ENCODE results near the gene ITM2C. TPM values are rescaled to one million over a fixed set of nuclear protein-coding genes. Genes with fewer than 3 reads are reported as not detected.
A peak's percentile ranks its signal among the peaks of the same experiment; 100 is the strongest.

Gene ITM2C
- polyA plus RNA-seq, 6 donors from 2014 or later: 48.3 to 120 (median 100) TPM

DNA sequence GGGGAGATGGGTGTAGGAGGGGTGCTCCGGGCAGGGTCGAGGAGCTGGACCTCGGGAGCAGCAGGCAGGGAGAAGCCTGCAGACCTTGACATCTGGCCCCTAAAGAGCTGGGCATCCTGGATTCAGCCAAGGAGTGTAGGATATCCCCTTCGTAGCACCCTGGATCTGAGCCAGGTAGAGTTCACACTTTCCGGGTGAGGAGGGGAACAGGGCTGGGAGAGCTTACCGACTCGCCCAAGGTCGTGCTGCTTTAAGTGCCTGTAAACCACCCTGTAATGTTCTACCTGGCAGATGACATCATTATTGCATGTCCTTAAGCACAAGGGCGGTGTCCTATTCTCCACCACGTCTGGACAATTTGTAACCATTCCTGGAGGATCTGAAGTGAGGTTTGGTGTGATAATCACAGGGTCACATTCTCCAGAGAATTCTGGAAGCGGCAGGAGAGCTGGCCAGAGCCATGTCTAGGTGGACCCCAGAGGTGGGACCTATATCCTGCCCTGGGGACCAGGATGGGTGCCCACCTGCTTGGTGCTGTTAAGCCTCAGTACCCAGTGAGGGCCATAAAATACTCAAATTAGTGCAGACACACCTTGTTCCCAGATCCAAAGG, 14.6 kb downstream of the ITM2C start:
- Mint-ChIP-seq H3K9me3 (no peaks in the 10 kb centered on the region), H3K4me3 (peak overlapping the region in 5 of 8 donors; percentile 37 to 64 (median 53)), H3K27me3 (no peaks in the 10 kb centered on the region), H3K36me3 (no peaks in the 10 kb centered on the region), H3K4me1 (peaks cover 37 to 48% (median 39%) of the 10 kb centered on the region in 3 donors), H3K27ac (peak overlapping the region in 4 of 6 donors; percentile 27 to 87 (median 35))
- ATAC-seq (ENCODE audit: low read depth in 2 of 2): no peak
- no peak for DNase-seq

GRCh38 chr2:230879891-230880290, 15.1 kb downstream of the ITM2C start:
- H3K27me3 Mint-ChIP-seq: no peaks in the 10 kb centered on the region
- H3K9me3 Mint-ChIP-seq: no peaks in the 10 kb centered on the region
- ATAC-seq (ENCODE audit: low read depth in 2 of 2) (no peak), DNase-seq (no peak)
- H3K4me3 Mint-ChIP-seq: no peak overlapping the region
- peak overlapping the region in 1 of 6 donors; percentile 28 for H3K27ac Mint-ChIP-seq
- H3K4me1 Mint-ChIP-seq: peaks cover 33 to 43% (median 35%) of the 10 kb centered on the region in 3 donors
- H3K36me3 Mint-ChIP-seq: no peaks in the 10 kb centered on the region

DNA sequence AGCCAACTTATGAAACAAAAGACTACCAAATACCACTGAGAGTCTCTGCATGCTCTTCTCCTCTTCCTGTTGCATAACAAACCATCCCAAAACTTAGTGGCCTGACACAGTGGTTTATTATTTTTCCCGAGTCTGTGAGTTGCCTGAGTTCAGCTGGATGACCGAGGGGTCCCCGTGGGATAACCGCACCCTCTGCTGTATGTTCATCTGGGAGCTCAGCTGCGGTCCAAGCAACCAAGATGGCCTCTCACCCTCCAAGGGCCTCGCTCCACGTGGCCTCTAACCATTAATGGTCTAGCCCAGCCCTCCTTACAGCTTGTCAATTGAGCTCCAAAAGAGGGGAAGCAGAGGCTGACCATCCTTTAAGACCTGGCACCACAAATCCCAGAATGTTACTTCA, 17.1 kb downstream of the ITM2C start:
- H3K36me3 Mint-ChIP-seq: no peaks in the 10 kb centered on the region
- H3K27me3 Mint-ChIP-seq: no peaks in the 10 kb centered on the region
- H3K27ac Mint-ChIP-seq: no peak overlapping the region
- H3K4me1 Mint-ChIP-seq: peaks cover 29 to 44% (median 44%) of the 10 kb centered on the region in 3 donors
- no peak for ATAC-seq (ENCODE audit: low read depth in 2 of 2)
- no peak for DNase-seq
- H3K9me3 Mint-ChIP-seq: no peaks in the 10 kb centered on the region
- peak overlapping the region in 1 of 8 donors; percentile 25 for H3K4me3 Mint-ChIP-seq

DNA sequence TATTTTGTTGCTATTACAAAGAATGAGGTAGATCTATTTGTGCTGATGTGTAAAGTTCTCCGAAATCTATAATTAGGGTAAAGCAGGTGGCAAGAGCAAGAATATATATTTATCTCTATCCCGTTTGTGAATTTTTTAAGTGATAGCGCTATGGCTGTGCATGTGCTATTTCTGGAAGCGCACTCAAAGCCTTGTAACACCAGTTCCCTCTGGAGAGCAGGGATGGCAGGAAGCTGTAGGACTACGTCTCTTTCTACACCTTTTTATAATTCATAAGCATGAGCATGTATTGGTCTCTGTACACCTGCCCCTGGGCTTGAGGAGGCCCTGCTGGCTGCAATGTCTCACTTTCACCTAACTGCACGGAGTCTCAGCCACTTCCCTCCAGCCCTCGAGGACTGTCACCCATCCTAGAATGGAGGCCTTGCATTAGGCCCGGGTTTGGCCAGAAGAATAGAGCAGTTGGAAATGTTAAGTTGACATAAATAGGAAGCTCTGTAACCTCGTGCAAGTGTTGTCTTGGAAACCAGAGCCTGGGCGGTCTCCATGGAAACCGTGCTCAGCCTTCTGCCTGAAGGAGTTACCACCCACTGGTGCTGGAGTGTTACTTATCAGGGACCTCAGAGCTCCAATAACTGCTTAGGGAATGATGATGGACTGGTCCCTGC, 20.9 kb downstream of the ITM2C start:
- ATAC-seq (ENCODE audit: low read depth in 2 of 2) (peak; percentile 58 to 73), DNase-seq (no peak)
- Mint-ChIP-seq H3K4me1 (peaks cover 10 to 30% (median 21%) of the 10 kb centered on the region in 3 donors), H3K9me3 (peaks cover 0 to 3% (median 0%) of the 10 kb centered on the region in 7 donors), H3K27ac (peak overlapping the region in 3 of 6 donors; percentile 14 to 90 (median 70)), H3K36me3 (no peaks in the 10 kb centered on the region), H3K27me3 (no peaks in the 10 kb centered on the region), H3K4me3 (no peak overlapping the region)

GRCh38 chr2:230886206-230886605, 21.5 kb downstream of the ITM2C start:
- H3K36me3 Mint-ChIP-seq: no peaks in the 10 kb centered on the region
- H3K27me3 Mint-ChIP-seq: peaks cover 0 to 2% (median 0%) of the 10 kb centered on the region in 3 donors
- H3K4me1 Mint-ChIP-seq: peaks cover 10 to 36% (median 26%) of the 10 kb centered on the region in 3 donors
- DNase-seq: no peak
- peaks cover 0 to 3% (median 0%) of the 10 kb centered on the region in 7 donors for H3K9me3 Mint-ChIP-seq
- H3K27ac Mint-ChIP-seq: peak overlapping the region in 2 of 6 donors; percentile 70 to 89
- no peak for ATAC-seq (ENCODE audit: low read depth in 2 of 2)
- H3K4me3 Mint-ChIP-seq: no peak overlapping the region

DNA sequence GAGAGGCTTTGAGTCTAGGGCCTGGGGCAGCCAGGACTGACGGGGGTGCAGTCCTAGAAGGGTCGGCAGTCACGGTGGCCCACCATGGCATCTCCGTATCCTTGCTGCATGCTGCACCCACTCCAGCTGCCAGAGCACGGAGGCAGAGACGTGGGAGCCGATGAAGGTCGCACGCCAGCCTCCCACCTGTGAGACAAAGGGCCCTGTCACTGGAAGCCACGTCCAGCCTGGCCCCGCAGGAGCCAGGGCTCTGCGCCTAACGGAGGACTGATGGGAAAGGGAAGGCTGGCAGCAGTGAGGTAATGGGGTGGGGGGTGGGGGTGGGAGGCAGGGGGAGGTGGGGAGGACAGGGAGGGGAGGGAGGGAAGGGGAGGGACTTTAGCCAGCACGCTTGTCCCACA, 21.9 kb downstream of the ITM2C start:
- no peak for ATAC-seq (ENCODE audit: low read depth in 2 of 2)
- Mint-ChIP-seq H3K27ac (peak overlapping the region in 1 of 6 donors; percentile 89), H3K9me3 (peaks cover 0 to 3% (median 0%) of the 10 kb centered on the region in 7 donors), H3K27me3 (peaks cover 0 to 5% (median 0%) of the 10 kb centered on the region in 3 donors), H3K4me3 (peak overlapping the region in 1 of 8 donors; percentile 25), H3K4me1 (peaks cover 14 to 41% (median 31%) of the 10 kb centered on the region in 3 donors), H3K36me3 (no peaks in the 10 kb centered on the region)
- no peak for DNase-seq

- no peaks in the 10 kb centered on the region for H3K36me3 Mint-ChIP-seq
- H3K4me1 Mint-ChIP-seq: peaks cover 14 to 47% (median 33%) of the 10 kb centered on the region in 3 donors
These were observed 22.6 kb downstream of the ITM2C start for GRCh38 chr2:230887342-230887741.

DNA sequence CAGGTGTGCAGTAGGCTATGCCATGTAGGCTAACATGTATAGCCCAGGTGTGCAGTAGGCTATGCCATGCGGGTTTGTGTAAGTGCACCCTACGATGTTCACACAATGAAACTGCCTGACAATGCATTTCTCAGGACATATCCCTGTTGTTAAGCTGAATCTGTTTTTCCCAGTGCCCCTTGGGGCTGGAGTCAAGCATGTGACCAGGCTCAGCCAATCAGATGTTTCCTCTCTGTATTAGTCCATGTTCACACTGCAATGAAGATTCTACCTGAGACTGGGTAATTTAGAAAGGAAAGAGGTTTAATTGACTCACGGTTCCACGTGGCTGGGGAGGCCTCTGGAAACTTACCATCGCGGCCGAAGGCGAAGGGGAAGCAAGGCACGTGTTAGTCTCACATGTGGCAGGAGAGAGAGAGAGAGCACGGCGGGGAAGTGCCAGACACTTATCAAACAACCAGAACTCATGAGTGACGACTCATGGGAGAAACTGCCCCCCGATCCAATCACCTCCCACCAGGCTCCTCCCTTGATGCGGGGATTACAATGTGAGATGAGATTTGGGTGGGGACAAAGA, 24.2 kb downstream of the ITM2C start:
- ATAC-seq (ENCODE audit: low read depth in 2 of 2) (no peak), DNase-seq (no peak)
- peak overlapping the region in 1 of 6 donors; percentile 42 for H3K27ac Mint-ChIP-seq
- H3K9me3 Mint-ChIP-seq: peaks cover 0 to 3% (median 0%) of the 10 kb centered on the region in 7 donors
- no peaks in the 10 kb centered on the region for H3K36me3 Mint-ChIP-seq
- H3K4me1 Mint-ChIP-seq: peaks cover 16 to 59% (median 46%) of the 10 kb centered on the region in 3 donors
- peaks cover 0 to 5% (median 0%) of the 10 kb centered on the region in 3 donors for H3K27me3 Mint-ChIP-seq
- H3K4me3 Mint-ChIP-seq: no peak overlapping the region

More at GRCh38 chr2:230887342-230887741, 22.6 kb downstream of the ITM2C start:
- no peak for ATAC-seq (ENCODE audit: low read depth in 2 of 2)
- Mint-ChIP-seq H3K4me3 (no peak overlapping the region), H3K27ac (no peak overlapping the region), H3K9me3 (peaks cover 0 to 3% (median 0%) of the 10 kb centered on the region in 7 donors), H3K27me3 (peaks cover 0 to 5% (median 0%) of the 10 kb centered on the region in 3 donors)
- no peak for DNase-seq

- no peaks in the 10 kb centered on the region for H3K36me3 Mint-ChIP-seq
- H3K9me3 Mint-ChIP-seq: peaks cover 0 to 3% (median 0%) of the 10 kb centered on the region in 7 donors
- H3K27me3 Mint-ChIP-seq: peaks cover 0 to 5% (median 0%) of the 10 kb centered on the region in 3 donors
- peak overlapping the region in 2 of 8 donors; percentile 35 to 60 for H3K4me3 Mint-ChIP-seq
- DNase-seq: no peak
- H3K4me1 Mint-ChIP-seq: peaks cover 25 to 67% (median 54%) of the 10 kb centered on the region in 3 donors
- peak overlapping the region in 2 of 6 donors; percentile 52 to 76 for H3K27ac Mint-ChIP-seq
- no peak for ATAC-seq (ENCODE audit: low read depth in 2 of 2)
These were observed 25.3 kb downstream of the ITM2C start for GRCh38 chr2:230889911-230890601.

GRCh38 chr2:230890646-230891045, 25.9 kb downstream of the ITM2C start:
- no peak for ATAC-seq (ENCODE audit: low read depth in 2 of 2)
- no peak for DNase-seq
- peaks cover 0 to 5% (median 0%) of the 10 kb centered on the region in 3 donors for H3K27me3 Mint-ChIP-seq
- H3K4me3 Mint-ChIP-seq: peak overlapping the region in 1 of 8 donors; percentile 35
- H3K27ac Mint-ChIP-seq: peak overlapping the region in 1 of 6 donors; percentile 76
- peaks cover 0 to 3% (median 0%) of the 10 kb centered on the region in 7 donors for H3K9me3 Mint-ChIP-seq
- H3K4me1 Mint-ChIP-seq: peaks cover 26 to 70% (median 53%) of the 10 kb centered on the region in 3 donors
- H3K36me3 Mint-ChIP-seq: no peaks in the 10 kb centered on the region

DNA sequence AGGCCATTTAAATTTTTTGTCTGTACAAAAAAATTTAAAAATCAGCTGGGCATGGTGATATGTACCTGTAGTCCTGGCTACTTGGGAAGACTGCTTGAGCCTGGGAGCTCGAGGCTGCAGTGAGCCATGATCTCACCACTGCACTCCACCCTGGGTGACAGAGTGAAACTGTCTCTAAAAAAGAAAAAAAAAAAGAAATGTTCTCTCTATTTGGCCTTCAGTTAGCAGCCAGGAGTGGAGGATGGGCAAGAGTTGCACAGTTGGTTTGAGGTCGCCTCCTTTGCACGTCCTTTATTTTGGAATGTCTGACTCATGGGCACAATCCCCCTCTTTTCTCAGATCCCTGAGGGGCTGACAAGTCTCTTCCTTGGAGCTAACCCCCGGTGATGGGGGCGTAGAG, 26.3 kb downstream of the ITM2C start:
- Mint-ChIP-seq H3K27ac (no peak overlapping the region), H3K27me3 (peaks cover 0 to 5% (median 0%) of the 10 kb centered on the region in 3 donors), H3K4me1 (peaks cover 26 to 70% (median 51%) of the 10 kb centered on the region in 3 donors), H3K9me3 (peaks cover 0 to 3% (median 0%) of the 10 kb centered on the region in 7 donors), H3K4me3 (peak overlapping the region in 2 of 8 donors; percentile 15 to 71), H3K36me3 (no peaks in the 10 kb centered on the region)
- ATAC-seq (ENCODE audit: low read depth in 2 of 2) (no peak), DNase-seq (no peak)

DNA sequence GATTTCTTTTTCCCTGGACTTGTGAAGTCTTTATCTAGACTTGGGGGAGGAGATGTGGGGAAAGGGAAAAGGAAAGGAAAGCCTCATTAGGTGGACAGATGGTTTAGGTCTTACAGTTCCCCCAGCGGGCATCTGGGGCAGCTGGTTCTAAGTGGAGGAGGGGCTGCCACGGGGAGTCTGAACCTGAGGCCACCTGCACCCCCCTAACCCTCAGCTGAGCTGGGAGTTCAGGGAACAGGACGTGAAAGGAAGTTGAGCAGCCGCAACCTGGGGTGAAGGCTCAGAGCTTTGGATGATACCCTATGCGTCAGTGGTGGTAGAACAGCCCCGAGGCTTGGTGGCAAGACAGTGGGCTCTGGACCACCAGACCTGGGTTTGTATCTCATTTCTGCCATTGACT, 26.8 kb downstream of the ITM2C start:
- H3K27me3 Mint-ChIP-seq: peaks cover 0 to 5% (median 0%) of the 10 kb centered on the region in 3 donors
- no peak overlapping the region for H3K27ac Mint-ChIP-seq
- peaks cover 25 to 70% (median 51%) of the 10 kb centered on the region in 3 donors for H3K4me1 Mint-ChIP-seq
- H3K4me3 Mint-ChIP-seq: peak overlapping the region in 4 of 8 donors; percentile 12 to 73 (median 43)
- DNase-seq (no peak), ATAC-seq (ENCODE audit: low read depth in 2 of 2) (no peak)
- H3K9me3 Mint-ChIP-seq: peaks cover 0 to 3% (median 0%) of the 10 kb centered on the region in 7 donors
- no peaks in the 10 kb centered on the region for H3K36me3 Mint-ChIP-seq

DNA sequence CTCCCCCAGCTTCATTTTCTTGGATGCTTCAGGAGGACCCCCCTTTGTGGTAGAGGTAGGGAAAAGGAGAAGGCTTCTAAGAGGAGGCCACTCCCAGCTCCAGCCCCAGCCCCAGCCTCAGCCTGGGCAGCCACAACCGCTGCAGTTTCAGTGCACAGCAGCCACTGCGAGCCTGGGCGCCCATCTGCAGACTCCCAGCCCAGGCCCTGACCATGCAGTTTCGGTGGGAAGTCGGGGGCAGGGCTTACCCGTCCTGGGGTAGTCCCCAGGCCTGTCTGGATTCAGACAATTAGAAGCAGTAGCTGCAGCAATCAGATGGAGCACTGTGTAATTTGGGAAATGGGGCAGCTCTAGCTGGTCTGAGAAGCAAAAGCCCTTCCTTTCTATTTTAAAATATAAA, 28.6 kb downstream of the ITM2C start:
- DNase-seq (no peak), ATAC-seq (ENCODE audit: low read depth in 2 of 2) (no peak)
- Mint-ChIP-seq H3K36me3 (no peaks in the 10 kb centered on the region), H3K9me3 (peaks cover 0 to 3% (median 0%) of the 10 kb centered on the region in 7 donors), H3K27me3 (peaks cover 0 to 5% (median 0%) of the 10 kb centered on the region in 3 donors), H3K4me1 (peaks cover 31 to 75% (median 55%) of the 10 kb centered on the region in 3 donors), H3K4me3 (peak overlapping the region in 5 of 8 donors; percentile 25 to 86 (median 41)), H3K27ac (peak overlapping the region in 2 of 6 donors; percentile 14 to 32)

Data from naive B cell (primary cell).